SU-DHL-6 (cell line): ENCODE measurements around the gene PSEN2.

Experiments
- CTCF ChIP-seq: fragments of 200-600 bp; sonication (generic); IDR thresholded peaks from one replicate; pipeline ENCODE4 v1.5.1; 2017; ENCODE audit warnings: antibody characterized with exemption, mild to moderate bottlenecking, low read length, moderate library complexity; ENCODE audit not compliant: insufficient read depth, poor library complexity, severe bottlenecking
- EZH2phosphoT487 ChIP-seq: fragments of 200-600 bp; sonication (generic), shearing (Covaris generic); conservative IDR thresholded peaks from 2 replicates; pipeline ENCODE4 v1.6.1; 2018; ENCODE audit warnings: mild to moderate bottlenecking, antibody characterized with exemption, low read length, moderate library complexity, mixed read lengths

GRCh38 chr1:226903819-226904716 lies 33.7 kb downstream of the PSEN2 start:
- TF ChIP-seq CTCF = no peak
- no peak for TF ChIP-seq EZH2phosphoT487
